RKO (cell line): ENCODE results near the gene CD59.
"Not testable (repeated sequence)": the region's sequence is repeated elsewhere in the genome, so short reads cannot be mapped to it uniquely, and the experiment has no call there.

Experiments used
- DNase-seq: peaks from one replicate; pipeline ENCODE4 v3.0.0-alpha.2; 2016; ENCODE audit warnings: low spot score

CD59 gene

GRCh38 chr11:33665350-33666106 is 70.7 kb downstream of the CD59 start:
- DNase-seq: no peak

- DNase-seq: no peak
Measured at GRCh38 chr11:33664827-33665226, 71.4 kb downstream of the CD59 start.

GRCh38 chr11:33664166-33664565 is 72.1 kb downstream of the CD59 start:
- DNase-seq: no peak

GRCh38 chr11:33663121-33663520 is 73.1 kb downstream of the CD59 start:
- no peak for DNase-seq

GRCh38 chr11:33661526-33661925 is 74.7 kb downstream of the CD59 start:
- DNase-seq: not testable (repeated sequence)

- DNase-seq: no peak
Measured at GRCh38 chr11:33660962-33661361, 75.3 kb downstream of the CD59 start.

GRCh38 chr11:33659370-33660139 is 76.7 kb downstream of the CD59 start:
- DNase-seq: no peak

- no peak for DNase-seq
Measured at GRCh38 chr11:33658195-33658900, 77.9 kb downstream of the CD59 start.

GRCh38 chr11:33657757-33658156 is 78.5 kb downstream of the CD59 start:
- DNase-seq: no peak

GRCh38 chr11:33656768-33657167 is 79.5 kb downstream of the CD59 start:
- DNase-seq: no peak

- no peak for DNase-seq
Measured at GRCh38 chr11:33655842-33656600, 80.2 kb downstream of the CD59 start.

- DNase-seq: no peak
Measured at GRCh38 chr11:33654594-33654993, 81.6 kb downstream of the CD59 start.
